ENCODE results near the gene CRTC1. TPM values are rescaled to one million over a fixed set of nuclear protein-coding genes. Genes with fewer than 3 reads are reported as not detected.

CRTC1 gene
- total and polyA plus RNA-seq, 2 of the 13 experiments (the other 11 are each of a cell fraction or from before 2014, with no cell fraction given): 2.0 to 2.7 TPM

DNA sequence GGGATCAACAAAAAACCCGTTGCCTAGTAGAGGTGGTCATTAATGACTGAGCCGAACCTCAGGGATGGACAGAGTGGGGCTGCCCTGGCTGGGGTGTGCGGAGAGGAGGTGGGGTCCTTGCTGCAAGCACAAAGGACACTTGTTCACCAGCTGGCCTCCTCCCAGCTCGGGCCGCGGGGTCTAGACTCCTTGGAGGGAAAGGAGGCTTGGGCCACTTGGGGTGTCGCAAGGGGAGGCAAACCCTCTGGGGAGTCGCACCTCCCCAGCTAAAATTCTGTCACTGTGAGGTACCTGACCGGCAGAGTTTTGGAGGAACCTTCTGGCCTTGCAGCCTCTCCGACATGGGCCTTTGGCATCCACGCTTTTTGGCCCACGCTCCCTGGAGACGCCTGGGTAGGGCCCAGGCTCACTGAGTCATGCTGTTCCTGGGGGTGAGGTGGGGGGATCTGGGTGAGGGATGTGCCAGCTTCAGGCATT lies 38.4 kb upstream of the CRTC1 start:
- POLR2A ChIA-PET: no interaction called here
- in situ Hi-C loops (cut with HindIII; ENCODE audit: extremely low pct_ligation_motif_present, low pct_unique_long_range_greater_than_20kb): no loop called here
- no peaks in the 10 kb centered on the region for H4K20me1 ChIP-seq (ENCODE audit: insufficient read depth, low read length)

DNA sequence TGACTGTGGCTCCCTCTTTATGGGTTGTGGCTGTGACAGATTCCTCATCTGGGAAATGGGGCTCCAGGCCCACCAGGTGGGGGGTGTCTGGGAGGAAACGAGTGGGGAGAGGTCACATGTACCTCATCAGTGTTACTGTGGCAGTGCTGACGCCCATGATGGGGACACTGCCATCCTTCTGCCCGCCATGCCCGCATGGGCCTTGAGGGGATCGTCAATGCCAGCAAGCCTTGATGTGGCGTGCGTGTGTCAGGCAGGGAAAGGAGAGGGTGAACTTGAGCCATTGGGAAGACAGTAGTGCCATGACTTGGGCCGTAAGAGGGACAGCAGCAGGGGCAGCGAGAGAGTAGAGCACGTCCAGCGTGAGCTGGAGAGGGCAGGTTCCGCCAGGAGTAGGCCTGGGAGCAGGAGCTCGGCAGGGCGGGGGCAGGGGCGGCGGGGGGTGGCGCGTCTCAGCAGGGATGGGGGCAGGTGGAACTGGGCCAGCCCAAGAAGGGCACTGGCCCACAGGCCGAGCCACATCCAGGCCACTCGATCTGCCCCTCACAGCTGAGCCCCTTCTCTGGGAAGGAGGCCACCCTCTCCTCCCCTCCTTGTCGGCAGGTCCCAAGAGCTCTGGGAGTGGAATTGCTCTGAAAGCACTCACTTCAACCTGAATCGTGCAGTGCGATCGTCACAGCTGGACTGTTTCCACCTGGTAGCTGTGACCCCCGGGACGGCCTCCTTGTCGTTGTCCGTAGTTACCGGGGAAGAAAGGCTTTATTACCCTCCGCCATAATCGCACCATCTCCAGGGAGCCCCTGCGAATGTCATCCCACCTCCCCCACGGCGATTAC lies 36.7 kb upstream of the CRTC1 start:
- H3K4me2 ChIP-seq (ENCODE audit: low read depth, low read length): no peak overlapping the region
- H3K27me3 ChIP-seq (ENCODE audit: control insufficient read depth in 1 of 2, insufficient read depth in 2 of 2, low read length in 2 of 2): no peaks in the 10 kb centered on the region
- intact Hi-C loops (cut with micrococcal nuclease; ENCODE audit: unreplicated experiment) (no loop called here), in situ Hi-C loops (cut with HindIII; ENCODE audit: extremely low pct_ligation_motif_present, low pct_unique_long_range_greater_than_20kb) (no loop called here)
- ChIA-PET POLR2A (no interaction called here), CTCF (ENCODE audit: low intra/inter-chr PET ratio, low total read pairs) (no interaction called here)
- H3K4me1 ChIP-seq (ENCODE audit: insufficient read depth, low read length): peaks cover 10% of the 10 kb centered on the region; the same call in 1 of the 2 replicates
- FAIRE-seq: no peak
- no TSS peak for BruUV-seq (replicated peaks)
- H3K27ac ChIP-seq (ENCODE audit: extremely low read length, insufficient read depth, low read length): no peak overlapping the region
- no peak overlapping the region for H3K4me3 ChIP-seq (replicated peaks in 1 of 3; ENCODE audit: insufficient read depth in 1 of 3, low read depth in 2 of 3, low read length in 3 of 3)
- no peaks in the 10 kb centered on the region for H4K20me1 ChIP-seq (ENCODE audit: insufficient read depth, low read length)
- H3K9ac ChIP-seq (ENCODE audit: insufficient read depth, low read depth, low read length): no peak overlapping the region
- WGBS (ENCODE audit: low lambda C conversion rate): 98% methylated on average over 31 of the region's 34 CpGs
- no peak for DNase-seq (ENCODE audit: low spot score)
- H3K36me3 ChIP-seq (replicated peaks in 1 of 2; ENCODE audit: control insufficient read depth in 1 of 2, insufficient read depth in 2 of 2, low read length in 2 of 2): no peaks in the 10 kb centered on the region; a peak in 1 of 5 replicates
- no peaks in the 10 kb centered on the region for H3K9me3 ChIP-seq (ENCODE audit: low read length)
- H3K79me2 ChIP-seq (ENCODE audit: insufficient read depth, low read length): peaks cover 8% of the 10 kb centered on the region
- H2AFZ ChIP-seq (ENCODE audit: low read length): no peak overlapping the region
- ATAC-seq: no peak
- TF ChIP-seq, protein P1, sequence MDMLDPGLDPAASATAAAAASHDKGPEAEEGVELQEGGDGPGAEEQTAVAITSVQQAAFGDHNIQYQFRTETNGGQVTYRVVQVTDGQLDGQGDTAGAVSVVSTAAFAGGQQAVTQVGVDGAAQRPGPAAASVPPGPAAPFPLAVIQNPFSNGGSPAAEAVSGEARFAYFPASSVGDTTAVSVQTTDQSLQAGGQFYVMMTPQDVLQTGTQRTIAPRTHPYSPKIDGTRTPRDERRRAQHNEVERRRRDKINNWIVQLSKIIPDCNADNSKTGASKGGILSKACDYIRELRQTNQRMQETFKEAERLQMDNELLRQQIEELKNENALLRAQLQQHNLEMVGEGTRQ (IDR thresholded peaks at IDR 0.05; ENCODE audit: low read depth, low read length): no peak
- TF ChIP-seq, protein P1 (CRISPR knock-in tag; IDR thresholded peaks at IDR 0.05; ENCODE audit: borderline replicate concordance): no peak
- no peak for TF ChIP-seq MIER2 (CRISPR knock-in tag; IDR thresholded peaks at IDR 0.05)
- no peak for TF ChIP-seq ZFP36L1 (CRISPR knock-in tag; IDR thresholded peaks at IDR 0.05)
- TF ChIP-seq, protein P2, sequence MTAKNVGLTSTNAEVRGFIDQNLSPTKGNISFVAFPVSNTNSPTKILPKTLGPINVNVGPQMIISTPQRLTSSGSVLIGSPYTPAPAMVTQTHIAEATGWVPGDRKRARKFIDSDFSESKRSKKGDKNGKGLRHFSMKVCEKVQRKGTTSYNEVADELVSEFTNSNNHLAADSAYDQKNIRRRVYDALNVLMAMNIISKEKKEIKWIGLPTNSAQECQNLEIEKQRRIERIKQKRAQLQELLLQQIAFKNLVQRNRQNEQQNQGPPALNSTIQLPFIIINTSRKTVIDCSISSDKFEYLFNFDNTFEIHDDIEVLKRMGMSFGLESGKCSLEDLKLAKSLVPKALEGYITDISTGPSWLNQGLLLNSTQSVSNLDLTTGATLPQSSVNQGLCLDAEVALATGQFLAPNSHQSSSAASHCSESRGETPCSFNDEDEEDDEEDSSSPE (CRISPR knock-in tag; IDR thresholded peaks at IDR 0.05): no peak
- TF ChIP-seq TCF7 (IDR thresholded peaks at IDR 0.05; ENCODE audit: low read depth): no peak
- TF ChIP-seq, protein P3, sequence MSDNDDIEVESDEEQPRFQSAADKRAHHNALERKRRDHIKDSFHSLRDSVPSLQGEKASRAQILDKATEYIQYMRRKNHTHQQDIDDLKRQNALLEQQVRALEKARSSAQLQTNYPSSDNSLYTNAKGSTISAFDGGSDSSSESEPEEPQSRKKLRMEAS (IDR thresholded peaks at IDR 0.05): no peak
- TF ChIP-seq, protein P4, sequence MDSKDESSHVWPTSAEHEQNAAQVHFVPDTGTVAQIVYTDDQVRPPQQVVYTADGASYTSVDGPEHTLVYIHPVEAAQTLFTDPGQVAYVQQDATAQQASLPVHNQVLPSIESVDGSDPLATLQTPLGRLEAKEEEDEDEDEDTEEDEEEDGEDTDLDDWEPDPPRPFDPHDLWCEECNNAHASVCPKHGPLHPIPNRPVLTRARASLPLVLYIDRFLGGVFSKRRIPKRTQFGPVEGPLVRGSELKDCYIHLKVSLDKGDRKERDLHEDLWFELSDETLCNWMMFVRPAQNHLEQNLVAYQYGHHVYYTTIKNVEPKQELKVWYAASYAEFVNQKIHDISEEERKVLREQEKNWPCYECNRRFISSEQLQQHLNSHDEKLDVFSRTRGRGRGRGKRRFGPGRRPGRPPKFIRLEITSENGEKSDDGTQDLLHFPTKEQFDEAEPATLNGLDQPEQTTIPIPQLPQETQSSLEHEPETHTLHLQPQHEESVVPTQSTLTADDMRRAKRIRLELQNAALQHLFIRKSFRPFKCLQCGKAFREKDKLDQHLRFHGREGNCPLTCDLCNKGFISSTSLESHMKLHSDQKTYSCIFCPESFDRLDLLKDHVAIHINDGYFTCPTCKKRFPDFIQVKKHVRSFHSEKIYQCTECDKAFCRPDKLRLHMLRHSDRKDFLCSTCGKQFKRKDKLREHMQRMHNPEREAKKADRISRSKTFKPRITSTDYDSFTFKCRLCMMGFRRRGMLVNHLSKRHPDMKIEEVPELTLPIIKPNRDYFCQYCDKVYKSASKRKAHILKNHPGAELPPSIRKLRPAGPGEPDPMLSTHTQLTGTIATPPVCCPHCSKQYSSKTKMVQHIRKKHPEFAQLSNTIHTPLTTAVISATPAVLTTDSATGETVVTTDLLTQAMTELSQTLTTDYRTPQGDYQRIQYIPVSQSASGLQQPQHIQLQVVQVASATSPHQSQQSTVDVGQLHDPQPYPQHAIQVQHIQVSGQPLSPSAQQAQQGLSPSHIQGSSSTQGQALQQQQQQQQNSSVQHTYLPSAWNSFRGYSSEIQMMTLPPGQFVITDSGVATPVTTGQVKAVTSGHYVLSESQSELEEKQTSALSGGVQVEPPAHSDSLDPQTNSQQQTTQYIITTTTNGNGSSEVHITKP (CRISPR knock-in tag; IDR thresholded peaks at IDR 0.05; ENCODE audit: low read depth): no peak
- TF ChIP-seq PAX8 (CRISPR knock-in tag; IDR thresholded peaks at IDR 0.05; ENCODE audit: borderline replicate concordance): no peak

More for the DNA sequence above, 38.4 kb upstream of the CRTC1 start:
- intact Hi-C loops (cut with micrococcal nuclease; ENCODE audit: unreplicated experiment): no loop called here
- CTCF ChIA-PET (ENCODE audit: low intra/inter-chr PET ratio, low total read pairs): no interaction called here
- Histone ChIP-seq H3K4me1 (ENCODE audit: insufficient read depth, low read length) (peaks cover 10% of the 10 kb centered on the region; the same call in 1 of the 2 replicates), H3K4me3 (replicated peaks in 1 of 3; ENCODE audit: insufficient read depth in 1 of 3, low read depth in 2 of 3, low read length in 3 of 3) (no peak overlapping the region), H3K27ac (ENCODE audit: extremely low read length, insufficient read depth, low read length) (no peak overlapping the region), H3K4me2 (ENCODE audit: low read depth, low read length) (no peak overlapping the region), H3K9ac (ENCODE audit: insufficient read depth, low read depth, low read length) (no peak overlapping the region), H3K9me3 (ENCODE audit: low read length) (no peaks in the 10 kb centered on the region), H3K36me3 (replicated peaks in 1 of 2; ENCODE audit: control insufficient read depth in 1 of 2, insufficient read depth in 2 of 2, low read length in 2 of 2) (no peaks in the 10 kb centered on the region; a peak in 1 of 5 replicates), H2AFZ (ENCODE audit: low read length) (no peak overlapping the region), H3K79me2 (ENCODE audit: insufficient read depth, low read length) (peaks cover 10% of the 10 kb centered on the region), H3K27me3 (ENCODE audit: control insufficient read depth in 1 of 2, insufficient read depth in 2 of 2, low read length in 2 of 2) (no peaks in the 10 kb centered on the region)
- no peak for TF ChIP-seq RBM39 (IDR thresholded peaks at IDR 0.05; ENCODE audit: low read depth, low read length, poor library complexity, severe bottlenecking)
- WGBS (ENCODE audit: low lambda C conversion rate): 90% methylated on average over 10 of the region's 13 CpGs
- DNase-seq (ENCODE audit: low spot score) (no peak), ATAC-seq (no peak), FAIRE-seq (no peak)
- no TSS peak for BruUV-seq (replicated peaks)

Measured in HepG2 (cell line).